Measurements from ENCODE around the gene CAPN13.

Gene CAPN13

DNA sequence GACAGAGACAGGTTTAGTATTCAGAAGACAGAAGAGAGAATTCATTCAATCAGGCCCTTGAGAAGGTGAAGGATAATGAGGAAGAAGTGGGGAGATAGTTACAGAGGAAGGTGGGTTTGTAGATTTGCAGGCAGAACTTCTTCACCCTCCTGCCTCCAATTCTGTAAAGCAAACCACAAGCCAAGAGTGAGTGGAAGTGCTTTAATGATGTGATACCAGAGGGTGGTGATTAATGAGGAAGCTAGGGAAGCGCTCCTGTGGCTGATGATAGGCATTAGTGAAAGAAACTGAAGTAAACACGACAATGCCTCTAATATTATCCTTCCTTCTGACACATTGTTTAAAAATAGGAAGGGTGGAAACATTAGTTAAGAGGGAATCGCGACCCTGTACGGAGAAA, 78.2 kb downstream of the CAPN13 start:
- DNase-seq: no peak

DNA sequence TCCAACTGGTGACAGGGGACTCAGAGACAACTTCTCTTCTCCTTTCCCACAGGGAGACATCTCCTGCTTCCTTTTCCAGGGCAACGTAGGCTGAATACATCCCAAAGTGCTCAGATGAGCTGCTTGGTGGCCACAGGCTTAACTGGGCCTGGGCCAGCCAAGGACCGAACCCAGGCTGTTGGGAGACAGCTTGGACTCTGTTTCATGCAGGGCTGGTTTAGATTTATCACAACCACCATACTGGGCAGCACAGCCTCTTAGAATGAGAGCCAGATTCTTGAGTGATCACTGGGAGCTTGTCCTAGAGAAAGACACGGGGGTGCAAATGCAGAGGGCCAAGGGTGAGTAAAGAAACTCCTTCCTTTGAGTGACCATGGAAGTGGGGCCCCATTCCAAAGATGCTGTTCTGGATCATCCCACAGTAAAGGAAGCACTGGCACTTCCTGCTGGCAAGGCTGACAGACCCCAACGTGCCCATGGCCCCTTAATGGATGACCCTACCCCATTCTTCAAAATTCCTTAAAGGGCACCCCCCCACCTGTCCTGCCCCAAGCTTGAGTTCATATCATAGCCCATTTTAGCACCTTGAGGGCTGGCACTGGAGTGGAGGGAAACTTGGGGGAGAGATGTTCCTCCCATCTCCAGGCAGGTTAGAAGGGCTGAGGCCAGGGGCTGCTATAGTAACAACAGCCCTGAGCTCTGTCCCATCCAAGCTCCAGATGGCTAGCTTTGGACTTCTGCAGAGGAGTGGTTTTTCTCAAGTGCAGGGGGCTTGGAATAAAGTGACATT, 84.1 kb downstream of the CAPN13 start:
- DNase-seq: no peak

DNA sequence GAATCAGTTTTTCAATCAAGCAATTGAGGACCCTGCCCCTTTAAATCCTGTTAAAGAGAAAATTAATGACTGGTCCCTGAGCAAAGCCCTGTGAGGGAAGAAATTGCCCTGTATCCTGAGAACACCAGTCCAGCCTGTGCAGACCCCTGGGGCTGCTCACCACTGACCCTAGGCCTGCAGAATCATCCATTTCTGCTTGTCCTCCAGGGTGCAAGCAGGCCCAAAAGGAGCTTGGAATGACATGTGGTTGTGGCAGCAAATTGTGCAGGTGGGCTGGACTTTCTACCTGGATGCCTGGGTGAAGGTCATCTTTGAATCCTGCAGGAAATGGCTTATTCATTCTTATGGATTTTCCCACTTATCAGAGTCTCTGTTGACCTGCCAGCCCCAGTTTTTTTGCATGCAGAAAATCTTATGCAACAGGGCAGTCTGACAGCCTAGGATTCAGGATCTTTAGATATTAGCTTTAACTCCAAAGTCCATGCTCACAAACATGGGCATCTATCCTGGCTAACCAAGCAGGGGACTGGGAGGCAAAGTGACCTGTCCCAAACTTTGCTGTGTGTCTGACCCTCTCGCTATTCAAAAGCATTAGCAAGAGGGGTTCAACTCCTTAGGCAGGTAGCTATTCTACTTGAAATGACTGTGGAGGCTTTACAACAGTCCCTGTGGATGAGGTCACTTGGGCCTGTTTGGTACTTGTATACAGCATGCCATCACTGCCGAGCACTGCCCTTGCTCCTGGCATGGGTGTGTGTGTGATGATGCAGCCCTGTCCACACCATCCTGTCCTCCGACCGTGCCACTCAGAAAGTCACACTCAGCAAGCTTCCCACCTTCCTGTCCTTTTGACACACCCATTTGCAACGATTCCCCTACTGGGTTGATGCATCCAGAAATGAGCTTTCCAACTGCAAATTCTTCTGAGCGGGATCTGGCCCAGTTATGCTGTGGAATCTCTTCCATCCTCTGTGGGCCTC, 85.3 kb downstream of the CAPN13 start:
- DNase-seq: no peak

DNA sequence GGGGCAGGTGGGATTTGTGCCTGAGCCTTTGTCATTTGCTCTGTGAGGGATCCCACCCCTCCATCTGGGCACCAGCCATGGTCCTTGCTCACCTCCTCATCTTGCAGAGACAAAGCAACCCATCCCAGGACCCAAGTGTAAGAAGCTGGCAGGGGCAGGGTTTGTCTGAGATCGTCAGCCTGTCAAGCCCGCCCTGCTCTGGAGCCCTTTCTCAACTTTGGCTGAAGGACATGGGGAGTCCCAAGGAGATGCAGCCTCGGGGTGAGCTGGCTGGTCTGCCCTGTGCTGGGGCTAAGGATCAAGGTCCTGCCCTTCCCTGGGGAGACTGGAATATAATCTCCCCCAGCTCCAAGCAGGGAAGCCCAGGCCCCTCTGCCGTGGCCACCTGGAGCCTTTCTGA, 86.0 kb downstream of the CAPN13 start:
- no peak for DNase-seq

DNA sequence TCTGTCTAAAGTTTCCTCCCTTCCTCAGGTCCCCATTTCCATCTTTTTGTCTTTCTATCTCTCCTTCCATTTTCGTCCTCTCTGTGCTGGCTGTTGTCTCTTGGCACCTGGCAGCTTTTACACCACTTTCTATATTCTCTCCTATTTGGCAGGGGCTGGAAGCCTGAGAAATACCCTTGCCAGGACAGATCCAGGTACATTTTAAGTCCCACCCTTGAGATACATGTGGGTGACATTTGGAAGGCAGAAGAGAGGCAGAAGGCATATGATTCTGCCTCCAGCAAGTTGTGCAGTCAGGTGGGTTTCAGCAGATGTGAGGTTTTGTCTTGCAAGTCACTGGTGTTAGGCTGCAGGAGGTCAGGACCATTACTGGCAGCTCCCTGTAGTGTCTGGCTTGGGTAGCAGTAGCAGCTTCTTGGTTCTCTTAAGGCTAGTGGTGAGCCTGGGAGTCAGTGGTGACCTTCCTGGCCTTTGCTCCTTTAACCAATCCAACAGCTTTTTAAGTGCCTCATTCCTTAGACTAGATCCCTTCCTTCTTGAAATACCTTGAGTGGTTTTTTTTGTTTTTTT, 90.1 kb downstream of the CAPN13 start:
- no peak for DNase-seq

- DNase-seq: no peak
These were observed 90.9 kb downstream of the CAPN13 start for GRCh38 chr2:30716123-30716900.

- DNase-seq: no peak
These were observed 92.2 kb downstream of the CAPN13 start for GRCh38 chr2:30714811-30715709.

DNA sequence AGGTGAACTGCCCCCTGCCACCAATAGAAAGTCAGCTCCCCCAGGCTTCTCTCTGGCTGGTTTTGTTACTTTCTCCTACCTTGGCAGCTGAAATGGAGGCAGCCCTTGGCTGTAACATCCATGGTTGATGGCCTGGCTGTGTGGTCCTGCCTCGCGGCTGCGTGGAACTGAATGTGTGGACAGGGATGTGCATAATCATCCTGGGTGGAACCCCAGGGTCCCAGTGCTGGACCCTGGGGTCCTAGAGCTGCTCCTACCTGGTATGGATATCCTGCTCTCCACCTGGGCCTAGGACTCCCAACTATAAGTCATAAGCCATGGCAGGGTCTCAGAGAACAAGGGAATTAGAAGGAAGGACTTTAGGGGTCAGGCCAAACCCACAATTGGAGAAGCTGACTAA, 93.5 kb downstream of the CAPN13 start:
- no peak for DNase-seq

GRCh38 chr2:30711646-30712085, 95.6 kb downstream of the CAPN13 start:
- DNase-seq: peak; percentile 86

DNA sequence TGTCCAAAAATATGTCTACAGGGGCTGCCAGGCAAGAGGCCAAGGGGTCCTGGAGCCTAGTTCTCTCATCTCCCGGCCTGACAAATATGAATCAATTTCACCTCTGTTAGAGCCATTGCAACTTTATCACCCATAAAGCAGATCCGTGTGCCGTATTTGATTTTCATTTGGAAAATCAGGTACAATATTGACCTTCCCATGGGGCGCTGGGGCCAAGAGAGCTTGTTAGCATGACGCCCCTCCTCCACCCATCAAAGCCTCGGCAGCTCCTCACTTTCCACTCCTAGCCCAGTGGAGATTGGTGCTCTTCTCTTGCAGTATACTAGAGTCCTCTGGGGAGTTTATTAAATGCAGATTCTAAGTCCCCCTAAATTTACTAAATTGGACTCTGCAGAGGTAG, 96.8 kb downstream of the CAPN13 start:
- DNase-seq: no peak

DNA sequence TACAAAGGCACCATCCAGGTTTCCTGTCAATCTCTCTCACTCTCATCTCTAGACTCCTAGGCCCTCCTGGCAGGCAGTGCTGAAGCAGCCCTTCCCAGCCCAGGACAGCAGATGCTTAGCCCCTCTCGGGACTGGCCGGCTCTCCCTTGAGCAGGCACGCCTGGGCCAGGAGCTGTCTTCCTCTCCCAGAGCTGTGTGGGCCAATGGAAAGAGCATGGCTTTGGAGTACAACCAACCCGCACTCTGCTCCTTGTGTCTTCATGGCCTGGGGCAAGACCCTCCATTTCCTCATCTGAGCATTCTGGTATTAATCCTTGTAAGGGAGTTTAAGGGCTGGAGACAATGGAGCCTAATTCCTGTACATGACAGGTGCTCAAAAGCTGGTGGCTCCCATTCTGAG, 97.2 kb downstream of the CAPN13 start:
- DNase-seq: no peak

GRCh38 chr2:30709516-30709915, 97.7 kb downstream of the CAPN13 start:
- no peak for DNase-seq

DNA sequence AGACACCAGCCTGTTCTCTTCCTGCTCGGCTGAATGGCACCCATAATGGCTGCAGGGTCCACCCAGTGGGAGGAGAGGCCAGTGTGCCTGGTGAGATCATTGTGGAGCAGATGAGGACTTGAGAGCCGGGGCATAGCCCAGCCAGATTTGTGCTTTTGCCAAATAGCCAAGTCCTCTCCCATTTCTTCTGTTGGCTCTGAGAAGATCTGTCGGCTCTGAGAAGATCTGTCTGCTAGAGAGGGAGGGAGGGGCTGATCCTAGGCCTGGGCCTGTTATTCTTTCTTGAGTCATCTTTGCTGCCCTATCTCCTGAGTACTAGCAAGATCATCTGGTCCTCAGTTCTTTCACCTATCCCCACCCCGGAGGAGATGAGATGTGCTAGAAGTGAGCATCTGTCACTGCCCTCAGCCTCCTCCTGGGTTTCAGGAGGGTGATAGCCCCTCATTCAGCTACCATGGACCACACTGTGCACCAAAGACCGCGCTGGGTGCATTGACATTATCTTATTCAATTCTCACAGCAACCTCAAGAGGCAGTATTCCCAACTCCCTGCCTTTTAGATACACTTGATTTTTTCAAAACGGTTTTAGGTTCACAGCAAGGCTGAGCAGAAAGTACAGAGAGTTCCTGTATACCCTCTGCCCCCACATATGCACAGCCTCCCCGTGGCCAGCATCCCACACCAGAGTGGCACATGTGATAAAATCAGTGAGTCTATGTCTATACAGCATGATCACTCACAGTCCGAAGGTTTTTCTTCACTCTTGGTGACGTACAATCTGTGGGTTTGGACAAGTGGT, 98.6 kb downstream of the CAPN13 start:
- DNase-seq: no peak

GRCh38 chr2:30707304-30707903, 99.8 kb downstream of the CAPN13 start:
- DNase-seq: no peak

GRCh38 chr2:30706534-30707303, 100.5 kb downstream of the CAPN13 start:
- peak; percentile 84 for DNase-seq

DNA sequence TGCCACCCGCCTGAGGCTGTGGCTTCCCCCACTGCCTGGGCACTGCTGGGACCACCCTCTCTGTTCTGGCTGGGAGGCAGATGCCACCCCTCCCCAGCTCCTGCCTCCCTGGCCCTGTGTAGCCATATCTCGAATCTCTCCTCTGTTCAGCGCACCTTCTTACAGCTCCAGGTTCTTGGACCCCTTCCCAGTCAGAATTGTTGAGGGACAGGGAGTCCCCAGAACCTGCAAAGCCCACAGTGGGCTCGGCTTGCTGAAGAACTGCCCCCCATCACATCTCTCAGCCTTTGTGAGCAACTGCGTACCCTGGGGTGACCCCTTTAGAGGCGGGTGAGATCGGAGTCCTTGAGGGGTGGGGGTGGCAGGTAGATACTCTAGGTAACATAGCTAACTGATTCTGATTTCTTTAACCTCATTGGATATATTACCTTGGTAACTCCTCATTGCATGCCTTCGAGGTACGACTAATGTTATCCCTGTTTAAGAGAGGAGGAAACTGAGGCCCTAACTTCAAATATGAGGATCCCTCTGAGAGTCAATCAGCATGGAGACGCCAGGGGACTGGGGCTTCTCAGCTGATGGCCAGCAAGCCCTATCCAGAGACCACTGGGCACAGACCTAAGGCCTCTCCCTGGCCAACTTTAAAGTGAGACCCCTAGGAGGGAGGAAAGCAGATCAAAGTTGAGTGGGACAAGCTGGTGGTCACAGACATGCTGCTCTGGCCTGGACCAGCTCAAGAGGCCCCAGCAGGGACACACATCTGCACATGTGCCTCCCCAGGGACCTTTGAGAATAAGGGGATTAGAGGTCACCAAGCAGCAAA, 101.3 kb downstream of the CAPN13 start:
- no peak for DNase-seq

DNA sequence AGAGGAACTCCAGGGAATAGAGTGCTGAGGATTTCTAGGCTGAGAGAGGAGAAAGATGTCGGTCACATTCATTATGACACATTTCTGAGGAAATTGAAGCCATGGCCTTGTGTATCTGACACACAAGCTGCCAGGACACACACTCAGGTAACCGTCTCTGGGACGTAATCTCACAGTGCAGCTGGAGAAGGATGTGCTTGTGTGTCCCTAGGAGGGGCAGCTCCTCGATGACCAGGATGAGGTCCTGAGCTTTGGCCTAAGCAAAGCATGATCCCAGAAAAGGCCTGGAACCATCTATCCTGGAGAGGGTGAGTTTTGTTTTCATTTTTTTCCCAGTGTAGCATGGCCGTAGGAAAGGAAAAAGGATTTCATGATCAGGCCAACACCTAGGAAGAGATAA, 102.2 kb downstream of the CAPN13 start:
- no peak for DNase-seq

GRCh38 chr2:30704309-30705020, 102.8 kb downstream of the CAPN13 start:
- no peak for DNase-seq

Measured in CD4-positive, alpha-beta T cell treated with Interleukin-17A for 4 hours (primary cell).